ENCODE measurements around the gene SLX4IP.
"Not testable (repeated sequence)": the region's sequence is repeated elsewhere in the genome, so short reads cannot be mapped to it uniquely, and the experiment has no call there.

SLX4IP gene

GRCh38 chr20:10579942-10580341 lies 144.8 kb downstream of the SLX4IP start:
- no peak for DNase-seq

- DNase-seq: no peak
These were observed 145.6 kb downstream of the SLX4IP start for GRCh38 chr20:10580700-10581099.

GRCh38 chr20:10581823-10582222 lies 146.7 kb downstream of the SLX4IP start:
- no peak for DNase-seq

- DNase-seq: no peak
These were observed 149.3 kb downstream of the SLX4IP start for GRCh38 chr20:10584371-10584770.

GRCh38 chr20:10585308-10585707 lies 150.2 kb downstream of the SLX4IP start:
- DNase-seq: no peak

- DNase-seq: no peak
These were observed 151.2 kb downstream of the SLX4IP start for GRCh38 chr20:10586296-10586695.

GRCh38 chr20:10590446-10590845 lies 155.3 kb downstream of the SLX4IP start:
- DNase-seq: not testable (repeated sequence)

GRCh38 chr20:10590950-10591671 lies 156.0 kb downstream of the SLX4IP start:
- DNase-seq: no peak

GRCh38 chr20:10591946-10592521 lies 156.9 kb downstream of the SLX4IP start:
- no peak for DNase-seq

GRCh38 chr20:10594296-10594868 lies 159.3 kb downstream of the SLX4IP start:
- DNase-seq: no peak

GRCh38 chr20:10595266-10595665 lies 160.2 kb downstream of the SLX4IP start:
- DNase-seq: no peak

- no peak for DNase-seq
These were observed 160.9 kb downstream of the SLX4IP start for GRCh38 chr20:10595985-10596384.

GRCh38 chr20:10596710-10597121 lies 161.6 kb downstream of the SLX4IP start:
- DNase-seq: no peak

- no peak for DNase-seq
These were observed 162.5 kb downstream of the SLX4IP start for GRCh38 chr20:10597637-10598036.

- no peak for DNase-seq
These were observed 167.2 kb downstream of the SLX4IP start for GRCh38 chr20:10602221-10602871.

- DNase-seq: no peak
These were observed 168.3 kb downstream of the SLX4IP start for GRCh38 chr20:10603378-10603777.

- no peak for DNase-seq
These were observed 169.1 kb downstream of the SLX4IP start for GRCh38 chr20:10603971-10604864.

- no peak for DNase-seq
These were observed 169.8 kb downstream of the SLX4IP start for GRCh38 chr20:10604865-10605440.

GRCh38 chr20:10605547-10606195 lies 170.6 kb downstream of the SLX4IP start:
- no peak for DNase-seq

- no peak for DNase-seq
These were observed 174.2 kb downstream of the SLX4IP start for GRCh38 chr20:10609276-10609675.

- DNase-seq: no peak
These were observed 174.7 kb downstream of the SLX4IP start for GRCh38 chr20:10609770-10610169.

GRCh38 chr20:10610251-10610650 lies 175.1 kb downstream of the SLX4IP start:
- DNase-seq: no peak

Measured in CD4-positive, alpha-beta T cell treated with Interferon alpha-2 for 1 hour (primary cell).